Measurements from ENCODE around the gene HNRNPUL1. TPM values are rescaled to one million over a fixed set of nuclear protein-coding genes. Genes with fewer than 3 reads are reported as not detected.

Gene HNRNPUL1
- total RNA-seq, 1 donor from 2014 or later = 81.1 TPM

DNA sequence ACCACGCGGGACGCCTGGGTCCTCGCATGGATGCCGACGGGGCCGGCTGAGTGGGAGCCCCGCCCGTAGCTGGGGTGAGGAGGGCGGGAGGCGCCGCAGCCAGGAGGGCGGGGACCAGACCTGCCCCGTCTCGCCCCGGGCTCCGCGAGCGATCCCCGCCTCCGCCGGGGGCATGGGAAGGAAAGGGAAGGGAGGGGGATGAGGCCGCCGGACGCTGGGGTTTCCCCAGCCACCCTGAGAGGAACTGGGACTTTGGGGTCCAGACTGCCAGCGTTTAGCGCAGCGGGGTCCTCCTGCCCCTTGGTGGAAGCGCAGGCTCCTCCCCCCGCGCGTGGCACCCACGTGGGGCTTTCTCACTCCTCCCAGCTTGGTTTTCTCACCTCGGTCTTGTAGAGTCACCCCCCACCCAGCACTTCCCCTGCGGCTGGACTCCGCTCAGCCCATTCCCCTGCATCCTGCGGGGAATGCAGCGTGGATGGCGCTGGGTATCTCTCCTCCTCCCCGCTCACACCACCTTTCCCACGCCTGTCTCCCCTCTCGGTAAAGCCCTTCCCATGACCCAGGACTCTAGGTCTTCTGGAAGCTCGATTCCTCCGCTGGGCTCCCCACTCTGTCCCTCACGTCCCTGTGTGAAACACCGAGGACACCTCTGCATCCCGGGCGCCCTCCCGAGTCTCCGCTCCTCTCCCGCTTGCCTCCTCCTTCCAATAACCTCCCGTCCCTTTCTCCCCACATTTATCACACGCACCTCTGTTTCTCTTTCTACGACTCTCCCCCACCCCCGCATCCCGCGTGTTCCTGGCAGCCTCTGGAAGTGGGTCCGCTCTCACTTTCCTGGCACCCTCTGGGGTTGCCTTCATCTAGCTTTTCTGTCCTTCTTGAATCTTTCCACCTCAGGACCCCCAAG lies 87.4 kb downstream of the HNRNPUL1 start:
- Histone ChIP-seq H3K36me3 (peaks cover 7 to 16% of the 10 kb centered on the region in 2 donors), H3K9me3 (no peaks in the 10 kb centered on the region), H3K4me3 (peak overlapping the region; percentile 66 to 90), H3K4me1 (peaks cover 0 to 6% of the 10 kb centered on the region in 2 donors), H3K27ac (peak overlapping the region; percentile 88 to 93), H3K27me3 (no peaks in the 10 kb centered on the region)
- intact Hi-C loops (cut with DNase I) = loop anchor here (5.0 kb wide), 1 partner anchor 134 kb away; the partner anchor contains the start of gene AXL
- no peak for TF ChIP-seq CTCF (IDR thresholded peaks at IDR 0.05)
- DNase-seq (ENCODE audit: low spot score in 2 of 2) = peak; percentile 67 to 84

GRCh38 chr19:41352279-41352608 lies 88.1 kb downstream of the HNRNPUL1 start:
- no peak for TF ChIP-seq CTCF (IDR thresholded peaks at IDR 0.05)
- DNase-seq (ENCODE audit: low spot score in 2 of 2) = no peak
- peaks cover 0 to 6% of the 10 kb centered on the region in 2 donors for H3K4me1 ChIP-seq
- peaks cover 3 to 11% of the 10 kb centered on the region in 2 donors for H3K36me3 ChIP-seq
- peak overlapping the region; percentile 66 to 90 for H3K4me3 ChIP-seq
- H3K27ac ChIP-seq = peak overlapping the region; percentile 88 to 93
- H3K27me3 ChIP-seq = no peaks in the 10 kb centered on the region
- intact Hi-C loops (cut with DNase I) = loop anchor here (5.0 kb wide), 1 partner anchor 135 kb away; the partner anchor contains the start of gene AXL
- no peaks in the 10 kb centered on the region for H3K9me3 ChIP-seq

GRCh38 chr19:41352609-41353465 lies 88.7 kb downstream of the HNRNPUL1 start:
- H3K27me3 ChIP-seq = no peaks in the 10 kb centered on the region
- intact Hi-C loops (cut with DNase I) = loop anchor here (1.0 to 5.0 kb wide), 3 partner anchors 10 to 136 kb away; partner anchors contain the start of gene AXL
- H3K27ac ChIP-seq = peak overlapping the region; percentile 88 to 93
- H3K36me3 ChIP-seq = peaks cover 0 to 5% of the 10 kb centered on the region in 2 donors
- H3K4me1 ChIP-seq = peaks cover 0 to 6% of the 10 kb centered on the region in 2 donors
- DNase-seq (ENCODE audit: low spot score in 2 of 2) = peak in 1 of 2 donors; percentile 83
- peak; percentile 2 to 53 (median 40) for TF ChIP-seq CTCF (IDR thresholded peaks at IDR 0.05)
- H3K9me3 ChIP-seq = no peaks in the 10 kb centered on the region
- H3K4me3 ChIP-seq = peak overlapping the region; percentile 66 to 90

DNA sequence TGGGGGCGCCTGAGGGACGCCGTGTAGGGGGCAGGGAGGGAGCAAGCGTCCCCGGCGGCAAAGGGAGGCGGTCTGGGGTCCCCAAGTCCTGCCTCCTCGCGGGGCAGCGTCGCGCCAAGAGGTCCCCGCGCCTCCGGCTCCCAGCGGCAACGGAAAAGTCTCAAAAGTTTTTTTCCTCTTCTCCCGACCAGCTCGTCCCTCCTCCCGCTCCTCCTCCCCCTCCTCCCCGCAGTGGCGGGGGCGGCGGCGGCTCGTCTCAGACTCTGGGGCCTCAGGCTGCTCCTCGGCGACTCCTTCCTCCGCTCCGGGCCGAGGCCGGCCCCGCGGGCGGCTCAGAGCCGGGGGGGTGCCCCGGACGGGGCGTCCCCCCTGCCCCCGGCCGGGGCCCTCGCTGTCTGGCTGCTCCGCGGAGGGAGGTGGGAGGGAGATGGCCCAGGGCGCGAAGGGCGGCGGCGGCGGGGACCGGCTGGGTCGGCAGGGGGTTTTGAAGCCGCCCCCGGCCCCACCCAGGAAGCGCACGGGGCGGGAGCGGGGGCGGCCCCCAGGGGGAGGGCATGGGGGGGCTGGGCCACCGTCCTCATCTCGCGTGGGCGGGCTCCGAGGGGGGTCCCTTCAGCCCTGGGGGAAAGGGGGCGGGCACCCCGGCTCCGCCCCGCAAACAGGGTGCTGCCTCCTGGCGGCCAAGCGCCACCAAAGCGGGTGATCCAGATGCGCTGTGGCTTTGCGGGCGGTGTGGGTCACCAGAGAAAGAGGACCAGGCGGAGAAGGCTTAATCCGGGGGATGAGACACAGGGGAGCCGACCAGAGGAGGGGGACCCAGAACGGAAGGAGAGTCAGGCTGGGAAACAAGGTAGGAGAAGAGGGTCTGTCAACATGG lies 89.5 kb downstream of the HNRNPUL1 start, which contains the start of gene TGFB1:
Gene TGFB1, minus strand, starts transcription at position 457 of the 877 bp plus-strand sequence. CDS start 878 bp downstream, outside the sequence.
- Histone ChIP-seq H3K27me3 (no peaks in the 10 kb centered on the region), H3K36me3 (no peaks in the 10 kb centered on the region), H3K4me3 (peak within 1 kb of the TSS; percentile 66 to 90), H3K4me1 (peaks cover 0 to 6% of the 10 kb centered on the region in 2 donors), H3K27ac (peak within 1 kb of the TSS; percentile 88 to 93), H3K9me3 (no peaks in the 10 kb centered on the region)
- intact Hi-C loops (cut with DNase I) = loop anchor here (1.0 to 5.0 kb wide), 5 partner anchors 10 to 136 kb away; partner anchors contain the start of genes AXL and TMEM91
- TF ChIP-seq CTCF (IDR thresholded peaks at IDR 0.05) = peak; percentile 84 to 95 (median 93)
- peak; percentile 62 to 95 for DNase-seq (ENCODE audit: low spot score in 2 of 2)

Measured in ascending aorta (tissue), 2 donors.